ENCODE results near the gene PMF1.

DNA sequence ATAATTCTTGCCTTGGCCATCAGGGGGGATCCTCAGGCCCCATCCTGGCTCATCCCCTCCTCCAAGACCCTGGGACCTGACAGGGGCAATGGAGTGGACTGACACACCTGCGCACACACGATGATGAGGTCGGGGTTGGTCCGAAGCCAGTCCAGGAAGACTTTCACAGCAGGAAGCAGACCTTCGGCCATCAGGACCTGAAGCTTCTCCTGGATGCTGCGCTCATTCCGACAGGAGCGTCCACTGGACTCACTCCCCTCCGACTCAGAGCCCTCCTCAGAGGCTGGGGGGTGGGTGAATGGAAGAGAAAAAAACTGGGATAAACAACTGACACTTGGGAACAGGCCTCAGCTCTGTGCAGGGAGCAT is 50.5 kb downstream of the PMF1 start:
- TF ChIP-seq, protein P1, sequence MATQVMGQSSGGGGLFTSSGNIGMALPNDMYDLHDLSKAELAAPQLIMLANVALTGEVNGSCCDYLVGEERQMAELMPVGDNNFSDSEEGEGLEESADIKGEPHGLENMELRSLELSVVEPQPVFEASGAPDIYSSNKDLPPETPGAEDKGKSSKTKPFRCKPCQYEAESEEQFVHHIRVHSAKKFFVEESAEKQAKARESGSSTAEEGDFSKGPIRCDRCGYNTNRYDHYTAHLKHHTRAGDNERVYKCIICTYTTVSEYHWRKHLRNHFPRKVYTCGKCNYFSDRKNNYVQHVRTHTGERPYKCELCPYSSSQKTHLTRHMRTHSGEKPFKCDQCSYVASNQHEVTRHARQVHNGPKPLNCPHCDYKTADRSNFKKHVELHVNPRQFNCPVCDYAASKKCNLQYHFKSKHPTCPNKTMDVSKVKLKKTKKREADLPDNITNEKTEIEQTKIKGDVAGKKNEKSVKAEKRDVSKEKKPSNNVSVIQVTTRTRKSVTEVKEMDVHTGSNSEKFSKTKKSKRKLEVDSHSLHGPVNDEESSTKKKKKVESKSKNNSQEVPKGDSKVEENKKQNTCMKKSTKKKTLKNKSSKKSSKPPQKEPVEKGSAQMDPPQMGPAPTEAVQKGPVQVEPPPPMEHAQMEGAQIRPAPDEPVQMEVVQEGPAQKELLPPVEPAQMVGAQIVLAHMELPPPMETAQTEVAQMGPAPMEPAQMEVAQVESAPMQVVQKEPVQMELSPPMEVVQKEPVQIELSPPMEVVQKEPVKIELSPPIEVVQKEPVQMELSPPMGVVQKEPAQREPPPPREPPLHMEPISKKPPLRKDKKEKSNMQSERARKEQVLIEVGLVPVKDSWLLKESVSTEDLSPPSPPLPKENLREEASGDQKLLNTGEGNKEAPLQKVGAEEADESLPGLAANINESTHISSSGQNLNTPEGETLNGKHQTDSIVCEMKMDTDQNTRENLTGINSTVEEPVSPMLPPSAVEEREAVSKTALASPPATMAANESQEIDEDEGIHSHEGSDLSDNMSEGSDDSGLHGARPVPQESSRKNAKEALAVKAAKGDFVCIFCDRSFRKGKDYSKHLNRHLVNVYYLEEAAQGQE (IDR thresholded peaks at IDR 0.05; ENCODE audit: unreplicated experiment): no peak
- no peak for TF ChIP-seq EZH2phosphoT487 (IDR thresholded peaks at IDR 0.05; ENCODE audit: unreplicated experiment)
- TF ChIP-seq, protein P2, sequence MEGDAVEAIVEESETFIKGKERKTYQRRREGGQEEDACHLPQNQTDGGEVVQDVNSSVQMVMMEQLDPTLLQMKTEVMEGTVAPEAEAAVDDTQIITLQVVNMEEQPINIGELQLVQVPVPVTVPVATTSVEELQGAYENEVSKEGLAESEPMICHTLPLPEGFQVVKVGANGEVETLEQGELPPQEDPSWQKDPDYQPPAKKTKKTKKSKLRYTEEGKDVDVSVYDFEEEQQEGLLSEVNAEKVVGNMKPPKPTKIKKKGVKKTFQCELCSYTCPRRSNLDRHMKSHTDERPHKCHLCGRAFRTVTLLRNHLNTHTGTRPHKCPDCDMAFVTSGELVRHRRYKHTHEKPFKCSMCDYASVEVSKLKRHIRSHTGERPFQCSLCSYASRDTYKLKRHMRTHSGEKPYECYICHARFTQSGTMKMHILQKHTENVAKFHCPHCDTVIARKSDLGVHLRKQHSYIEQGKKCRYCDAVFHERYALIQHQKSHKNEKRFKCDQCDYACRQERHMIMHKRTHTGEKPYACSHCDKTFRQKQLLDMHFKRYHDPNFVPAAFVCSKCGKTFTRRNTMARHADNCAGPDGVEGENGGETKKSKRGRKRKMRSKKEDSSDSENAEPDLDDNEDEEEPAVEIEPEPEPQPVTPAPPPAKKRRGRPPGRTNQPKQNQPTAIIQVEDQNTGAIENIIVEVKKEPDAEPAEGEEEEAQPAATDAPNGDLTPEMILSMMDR (conservative IDR thresholded peaks at IDR 0.05; ENCODE audit: low read depth in 2 of 2): no peak
